GM18867 (cell line): ENCODE results near the gene NANP.
"Not testable (repeated sequence)": the region's sequence is repeated elsewhere in the genome, so short reads cannot be mapped to it uniquely, and the experiment has no call there.

Source experiments
- ATAC-seq: cut with Tn5 transposase; IDR thresholded peaks from one replicate; pipeline ENCODE4 v1.9.1; 2021; ENCODE audit warnings: mild to moderate bottlenecking, moderate library complexity; ENCODE audit not compliant: unreplicated experiment

NANP gene

GRCh38 chr20:25608774-25609173 is 15.0 kb downstream of the NANP start:
- no peak for ATAC-seq

GRCh38 chr20:25606094-25606695 is 17.6 kb downstream of the NANP start:
- no peak for ATAC-seq

GRCh38 chr20:25605148-25605547 is 18.7 kb downstream of the NANP start:
- ATAC-seq: no peak

- ATAC-seq: no peak
Measured at GRCh38 chr20:25604611-25605010, 19.2 kb downstream of the NANP start.

- ATAC-seq: not testable (repeated sequence)
Measured at GRCh38 chr20:25602914-25603309, 20.9 kb downstream of the NANP start.

- ATAC-seq: not testable (repeated sequence)
Measured at GRCh38 chr20:25602191-25602913, 21.5 kb downstream of the NANP start.

- no peak for ATAC-seq
Measured at GRCh38 chr20:25601659-25602058, 22.2 kb downstream of the NANP start.

GRCh38 chr20:25600632-25601031 is 23.2 kb downstream of the NANP start:
- no peak for ATAC-seq

GRCh38 chr20:25592135-25592852 is 31.5 kb downstream of the NANP start:
- no peak for ATAC-seq

GRCh38 chr20:25590778-25591177 is 33.0 kb downstream of the NANP start:
- not testable (repeated sequence) for ATAC-seq

- no peak for ATAC-seq
Measured at GRCh38 chr20:25588491-25588890, 35.3 kb downstream of the NANP start.

GRCh38 chr20:25587536-25587935 is 36.3 kb downstream of the NANP start:
- ATAC-seq: no peak

GRCh38 chr20:25586877-25587276 is 36.9 kb downstream of the NANP start:
- no peak for ATAC-seq

GRCh38 chr20:25584905-25585704 is 38.7 kb downstream of the NANP start, which contains the start of gene NINL:
Gene NINL (minus strand): TSS chr20:25585531. CDS start chr20:25526587, 58,944 bp downstream.
- no peak for ATAC-seq

- not testable (repeated sequence) for ATAC-seq
Measured at GRCh38 chr20:25583607-25584006, 40.2 kb downstream of the NANP start.

- ATAC-seq: no peak
Measured at GRCh38 chr20:25580711-25581110, 43.1 kb downstream of the NANP start.

- ATAC-seq: no peak
Measured at GRCh38 chr20:25579081-25579770, 44.6 kb downstream of the NANP start.

GRCh38 chr20:25576783-25577530 is 46.9 kb downstream of the NANP start:
- no peak for ATAC-seq

GRCh38 chr20:25574411-25574810 is 49.4 kb downstream of the NANP start:
- no peak for ATAC-seq
